Brain microvascular endothelial cell (primary cell): ENCODE results near the gene RPS21.
A peak's percentile ranks its signal among the peaks of the same experiment; 100 is the strongest.

Source experiments
- DNase-seq: peaks from one replicate; pipeline ENCODE4 v3.0.0-alpha.2; 2020
- H3K27ac ChIP-seq: fragments of 250-450 bp; sonication (Bioruptor Pico); 2 replicates; pipeline ENCODE4 v1.5.1; 2020; ENCODE audit warnings: mild to moderate bottlenecking, moderate library complexity
- H3K27me3 ChIP-seq: fragments of 250-450 bp; sonication (Bioruptor Pico); replicated peaks from 2 replicates; pipeline ENCODE4 v1.5.1; 2020; ENCODE audit warnings: mild to moderate bottlenecking
- H3K36me3 ChIP-seq: fragments of 250-450 bp; sonication (Bioruptor Pico); replicated peaks from 2 replicates; pipeline ENCODE4 v1.5.1; 2020; ENCODE audit warnings: mild to moderate bottlenecking
- H3K4me3 ChIP-seq: 2 replicates; pipeline ENCODE4 v1.5.1; 2011; ENCODE audit warnings: low read depth, mild to moderate bottlenecking, control low read depth, low read length, moderate library complexity
- in situ Hi-C: cut with HindIII; loops from 2 replicates; pipeline ENCODE4 v1.10.0; 2017; ENCODE audit warnings: low sequenced_read_pairs, low pct_ligation_motif_present
- TF ChIP-seq, protein P1 (sequence below): IDR thresholded peaks from 2 replicates; pipeline ENCODE4 v1.5.1; 2011; ENCODE audit warnings: low read depth, mild to moderate bottlenecking, moderate library complexity, low read length, control low read depth, inconsistent platforms; ENCODE audit errors: missing control alignments

The RPS21 gene

GRCh38 chr20:62388839-62389600 is 2.1 kb downstream of the RPS21 start:
- DNase-seq, result no peak
- TF ChIP-seq, protein P1, sequence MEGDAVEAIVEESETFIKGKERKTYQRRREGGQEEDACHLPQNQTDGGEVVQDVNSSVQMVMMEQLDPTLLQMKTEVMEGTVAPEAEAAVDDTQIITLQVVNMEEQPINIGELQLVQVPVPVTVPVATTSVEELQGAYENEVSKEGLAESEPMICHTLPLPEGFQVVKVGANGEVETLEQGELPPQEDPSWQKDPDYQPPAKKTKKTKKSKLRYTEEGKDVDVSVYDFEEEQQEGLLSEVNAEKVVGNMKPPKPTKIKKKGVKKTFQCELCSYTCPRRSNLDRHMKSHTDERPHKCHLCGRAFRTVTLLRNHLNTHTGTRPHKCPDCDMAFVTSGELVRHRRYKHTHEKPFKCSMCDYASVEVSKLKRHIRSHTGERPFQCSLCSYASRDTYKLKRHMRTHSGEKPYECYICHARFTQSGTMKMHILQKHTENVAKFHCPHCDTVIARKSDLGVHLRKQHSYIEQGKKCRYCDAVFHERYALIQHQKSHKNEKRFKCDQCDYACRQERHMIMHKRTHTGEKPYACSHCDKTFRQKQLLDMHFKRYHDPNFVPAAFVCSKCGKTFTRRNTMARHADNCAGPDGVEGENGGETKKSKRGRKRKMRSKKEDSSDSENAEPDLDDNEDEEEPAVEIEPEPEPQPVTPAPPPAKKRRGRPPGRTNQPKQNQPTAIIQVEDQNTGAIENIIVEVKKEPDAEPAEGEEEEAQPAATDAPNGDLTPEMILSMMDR, result no peak
- no peaks in the 10 kb centered on the region for H3K27me3 ChIP-seq
- no peak overlapping the region for H3K27ac ChIP-seq
- peak overlapping the region; percentile 0 for H3K4me3 ChIP-seq
- in situ Hi-C loops, result loop anchor here (25.0 kb wide), 1 partner anchor 102 kb away; no protein-coding TSS in a partner anchor
- H3K36me3 ChIP-seq, result peaks cover 23% of the 10 kb centered on the region

DNA sequence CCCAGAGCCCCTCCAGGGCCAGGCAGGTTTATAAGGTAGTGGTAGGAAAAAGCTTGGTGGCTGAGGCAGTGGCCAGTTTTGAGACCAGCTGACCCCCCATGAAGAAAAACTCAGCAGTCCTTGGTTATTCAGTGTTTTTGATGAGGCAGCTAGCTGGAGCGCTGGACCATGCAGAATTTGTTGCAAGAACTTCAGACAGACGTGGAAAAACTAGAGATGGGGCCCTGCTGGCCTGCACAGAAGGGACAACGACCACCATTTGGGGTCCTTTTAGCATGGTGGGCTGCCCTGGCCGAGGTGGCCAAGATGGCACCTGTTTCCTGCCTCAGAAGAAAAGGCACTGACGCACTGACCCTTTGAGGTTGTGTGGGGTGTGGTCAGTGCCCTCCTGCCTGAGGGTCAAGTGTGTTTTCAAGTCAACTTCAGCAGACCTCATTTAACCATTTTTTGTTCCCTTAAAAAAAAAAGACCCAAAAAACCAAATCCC is 2.7 kb downstream of the RPS21 start:
- in situ Hi-C loops, result loop anchor here (25.0 kb wide), 1 partner anchor 102 kb away; no protein-coding TSS in a partner anchor
- H3K4me3 ChIP-seq, result no peak overlapping the region
- TF ChIP-seq, protein P1, result no peak
- peaks cover 23% of the 10 kb centered on the region for H3K36me3 ChIP-seq
- DNase-seq, result no peak
- H3K27ac ChIP-seq, result no peak overlapping the region
- H3K27me3 ChIP-seq, result no peaks in the 10 kb centered on the region

DNA sequence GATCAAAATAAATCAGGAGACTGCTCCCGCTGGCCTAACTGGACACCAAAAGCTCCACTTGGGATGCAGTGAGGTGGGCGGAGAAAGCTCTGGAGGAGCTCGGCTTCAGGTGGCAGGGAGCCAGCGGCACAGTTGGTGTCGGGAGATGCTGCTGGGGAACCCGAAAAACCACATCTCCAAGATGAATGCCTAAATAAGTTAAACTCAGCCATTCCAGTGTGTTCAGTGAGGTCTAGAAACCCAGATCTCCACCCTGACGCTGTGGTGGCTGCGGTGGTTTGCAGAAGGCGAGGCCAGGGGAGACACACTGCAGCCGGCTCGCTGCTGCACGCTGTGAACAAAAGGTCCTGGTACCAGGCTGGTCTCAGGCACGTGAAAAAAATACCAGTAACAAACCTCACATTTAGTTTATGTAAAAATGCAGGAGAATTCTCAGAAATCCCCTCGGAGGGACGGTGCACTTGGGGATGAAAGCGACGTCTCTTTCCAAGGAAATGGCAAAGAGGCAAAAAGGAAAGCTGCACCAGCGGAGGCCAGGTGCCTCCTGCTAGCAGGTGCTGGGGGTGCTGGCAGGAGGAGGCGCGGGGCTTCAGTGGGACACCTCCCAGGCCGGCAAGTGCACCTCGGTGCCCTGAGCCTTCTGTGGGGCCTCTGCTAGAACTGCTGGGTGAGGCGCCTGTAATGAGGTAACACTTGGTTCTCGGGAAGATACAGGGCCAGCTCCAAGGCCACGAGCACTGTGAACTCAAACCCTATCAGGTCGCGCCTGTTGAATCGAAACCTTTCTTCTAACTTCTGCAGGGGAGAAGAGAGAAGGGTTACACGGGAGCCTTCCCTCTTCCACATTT is 3.6 kb downstream of the RPS21 start:
- TF ChIP-seq, protein P1, result no peak

GRCh38 chr20:62391165-62392076 is 4.5 kb downstream of the RPS21 start:
- in situ Hi-C loops, result loop anchor here (25.0 kb wide), 1 partner anchor 104 kb away; no protein-coding TSS in a partner anchor
- DNase-seq, result no peak
- no peak overlapping the region for H3K4me3 ChIP-seq
- no peak overlapping the region for H3K27ac ChIP-seq
- H3K27me3 ChIP-seq, result no peaks in the 10 kb centered on the region
- peaks cover 23% of the 10 kb centered on the region for H3K36me3 ChIP-seq
- TF ChIP-seq, protein P1, result no peak

More for the DNA sequence above, 3.6 kb downstream of the RPS21 start:
- Histone ChIP-seq H3K36me3 (peaks cover 23% of the 10 kb centered on the region), H3K4me3 (no peak overlapping the region), H3K27ac (no peak overlapping the region), H3K27me3 (no peaks in the 10 kb centered on the region)
- in situ Hi-C loops, result loop anchor here (25.0 kb wide), 1 partner anchor 103 kb away; no protein-coding TSS in a partner anchor
- no peak for DNase-seq

DNA sequence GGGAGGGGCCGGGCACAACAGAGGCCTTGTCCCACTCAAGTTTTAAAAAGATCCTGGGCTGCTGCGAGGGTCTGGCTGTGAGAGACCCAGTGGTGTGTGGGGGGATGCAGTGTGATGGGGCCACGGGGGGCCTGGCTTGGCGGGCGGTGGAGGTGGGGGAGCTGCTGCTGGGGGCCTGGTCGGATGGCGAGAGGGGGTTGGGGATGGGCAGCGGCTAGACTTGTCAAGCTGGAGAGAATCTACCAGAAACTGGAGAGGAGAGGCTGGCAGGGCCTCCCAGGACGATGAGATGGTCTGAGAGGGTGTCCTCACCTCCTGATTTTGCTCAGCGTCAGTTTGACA is 5.1 kb downstream of the RPS21 start:
- DNase-seq, result no peak
- peaks cover 23% of the 10 kb centered on the region for H3K36me3 ChIP-seq
- no peak overlapping the region for H3K4me3 ChIP-seq
- TF ChIP-seq, protein P1, result no peak
- H3K27me3 ChIP-seq, result no peaks in the 10 kb centered on the region
- in situ Hi-C loops, result loop anchor here (25.0 kb wide), 1 partner anchor 105 kb away; no protein-coding TSS in a partner anchor
- no peak overlapping the region for H3K27ac ChIP-seq
